Psoas muscle (tissue), 8 donors: ENCODE results near the gene ARHGAP8. TPM values are rescaled to one million over a fixed set of nuclear protein-coding genes. Genes with fewer than 3 reads are reported as not detected.

Experiments
- ATAC-seq, 4 donors: fragments of 200-7000 bp; cut with Tn5 transposase; one replicate each; pipeline ENCODE4 v1.9.1; 2020; ENCODE audit warnings: moderate library complexity in 3 of 4, mild to moderate bottlenecking in 2 of 4
- DNase-seq, 2 donors: peaks; one replicate each; pipeline ENCODE4 v3.0.0-alpha.2; 2020
- H3K27ac ChIP-seq: fragments of 200-600 bp; one replicate; pipeline ENCODE4 v1.8.0; 2022
- H3K27me3 ChIP-seq, 3 donors: fragments of 200-600 bp in 1 of 3; one replicate each; pipeline versions ENCODE4 v1.6.1 to v1.8.0; 2013 to 2022; ENCODE audit warnings: low read length in 2 of 3, mild to moderate bottlenecking in 2 of 3, moderate library complexity in 1 of 3; ENCODE audit not compliant: insufficient read depth in 3 of 3
- H3K36me3 ChIP-seq, 2 donors: fragments of 200-600 bp in 1 of 2; one replicate each; pipeline versions ENCODE4 v1.6.1 to v1.8.0; 2013 to 2022; ENCODE audit warnings: low read depth in 1 of 2, mild to moderate bottlenecking in 1 of 2, moderate library complexity in 1 of 2; ENCODE audit not compliant: insufficient read depth in 1 of 2
- H3K4me1 ChIP-seq: fragments of 200-600 bp; one replicate; pipeline ENCODE4 v1.8.0; 2022
- H3K4me3 ChIP-seq: fragments of 200-600 bp; one replicate; pipeline ENCODE4 v1.8.0; 2022; ENCODE audit warnings: mild to moderate bottlenecking
- H3K9me3 ChIP-seq: fragments of 200-600 bp; one replicate; pipeline ENCODE4 v1.8.0; 2022
- CTCF ChIP-seq: fragments of 200-600 bp; IDR thresholded peaks from one replicate; pipeline ENCODE4 v1.8.0; 2022; ENCODE audit warnings: antibody characterized with exemption
- WGBS, 3 donors: extraction: QIAGEN DNeasy Blood & Tissue Kit; methylation state at CpG; one replicate each; pipeline versions ENCODE4 v1.1.6 to v1.1.7; 2013; 5-methylcytosine and 5-hydroxymethylcytosine counted together
- intact Hi-C, 2 donors: fragments of 100-400 bp; cut with DNase I; formaldehyde crosslinking; loops; one replicate each; pipeline versions ENCODE4 v1.11.0 to v1.14.2; 2022
- polyA plus RNA-seq, 3 donors: library from polyadenylated mRNA; stranded (reverse); fragments of 200-250 nt; gene quantifications; one replicate each; pipeline ENCODE4 v1.2.3, GENCODE V29; 2013
- total RNA-seq, 4 donors: library from RNA; stranded (reverse); fragmentation: NEBNext Ultra II Directional in 2 of 4; extraction: Animal tissue kit (Norgen Biotek cat#: 25700) in 2 of 4; gene quantifications; one replicate each; pipeline versions ENCODE4 v1.2.1 to v1.2.4, GENCODE V29; 2021 to 2023
- donor health status: healthy with polysubstance abuse.
- donor health status: DM: no; HTN: no; CAD: no; lungs with moderate emphysema.
- donor health status: Bipolar disorder and iron deficiency.
- donor health status: healthy.
- donor health status: DM: yes; HTN: yes; CAD: no.
- donor health status: DM: no; HTN: no; CAD: no.
- donor health status: DM: no; HTN: no; CAD: no.
- donor health status: DM: yes; HTN: yes; CAD: no.

ARHGAP8 gene
- total and polyA plus RNA-seq, 7 donors, result 0.14 TPM; not detected in 6

- no peak overlapping the region for H3K27ac ChIP-seq
- no peak for TF ChIP-seq CTCF
- intact Hi-C loops, result no loop called here
- DNase-seq (no peak), ATAC-seq (no peak)
- 94 to 100% (median 97%) methylated on average over 1 of the region's 1 CpG for WGBS, 3 donors
- H3K27me3 ChIP-seq, result peaks cover 0 to 9% (median 0%) of the 10 kb centered on the region in 3 donors
- H3K4me3 ChIP-seq, result no peak overlapping the region
- no peaks in the 10 kb centered on the region for H3K36me3 ChIP-seq
- no peaks in the 10 kb centered on the region for H3K4me1 ChIP-seq
- H3K9me3 ChIP-seq, result peaks cover 4% of the 10 kb centered on the region
Measured at GRCh38 chr22:44773082-44773481, 20.7 kb downstream of the ARHGAP8 start.

- intact Hi-C loops, result no loop called here
Measured at GRCh38 chr22:44775862-44776261, 23.5 kb downstream of the ARHGAP8 start.

GRCh38 chr22:44776605-44777363 lies 24.4 kb downstream of the ARHGAP8 start:
- intact Hi-C loops, result no loop called here
- peaks cover 0 to 6% (median 0%) of the 10 kb centered on the region in 3 donors for H3K27me3 ChIP-seq
- H3K4me3 ChIP-seq, result no peak overlapping the region
- 57 to 70% (median 59%) methylated on average over 16 of the region's 16 CpGs for WGBS, 3 donors
- H3K36me3 ChIP-seq, result no peaks in the 10 kb centered on the region
- no peak overlapping the region for H3K27ac ChIP-seq
- TF ChIP-seq CTCF, result no peak
- ATAC-seq (no peak), DNase-seq (no peak)
- no peaks in the 10 kb centered on the region for H3K4me1 ChIP-seq
- peaks cover 4% of the 10 kb centered on the region for H3K9me3 ChIP-seq

More at GRCh38 chr22:44775862-44776261, 23.5 kb downstream of the ARHGAP8 start:
- H3K9me3 ChIP-seq, result peaks cover 4% of the 10 kb centered on the region
- H3K36me3 ChIP-seq, result no peaks in the 10 kb centered on the region
- H3K4me3 ChIP-seq, result no peak overlapping the region
- ATAC-seq (no peak), DNase-seq (no peak)
- no peak for TF ChIP-seq CTCF
- H3K27me3 ChIP-seq, result peaks cover 0 to 9% (median 0%) of the 10 kb centered on the region in 3 donors
- no peaks in the 10 kb centered on the region for H3K4me1 ChIP-seq
- no peak overlapping the region for H3K27ac ChIP-seq
- 88 to 91% (median 91%) methylated on average over 5 of the region's 5 CpGs for WGBS, 3 donors

- Histone ChIP-seq H3K9me3 (peaks cover 4% of the 10 kb centered on the region), H3K27me3 (peaks cover 0 to 4% (median 0%) of the 10 kb centered on the region in 3 donors), H3K36me3 (no peaks in the 10 kb centered on the region), H3K4me1 (no peaks in the 10 kb centered on the region), H3K4me3 (no peak overlapping the region), H3K27ac (no peak overlapping the region)
- TF ChIP-seq CTCF, result no peak
- DNase-seq, result no peak
- intact Hi-C loops, result no loop called here
- no peak for ATAC-seq
- 37 to 47% (median 44%) methylated on average over 2 of the region's 2 CpGs for WGBS, 3 donors
Measured at GRCh38 chr22:44777364-44777755, 25.0 kb downstream of the ARHGAP8 start.
